ENCODE results near the gene RUNX2.

The RUNX2 gene

DNA sequence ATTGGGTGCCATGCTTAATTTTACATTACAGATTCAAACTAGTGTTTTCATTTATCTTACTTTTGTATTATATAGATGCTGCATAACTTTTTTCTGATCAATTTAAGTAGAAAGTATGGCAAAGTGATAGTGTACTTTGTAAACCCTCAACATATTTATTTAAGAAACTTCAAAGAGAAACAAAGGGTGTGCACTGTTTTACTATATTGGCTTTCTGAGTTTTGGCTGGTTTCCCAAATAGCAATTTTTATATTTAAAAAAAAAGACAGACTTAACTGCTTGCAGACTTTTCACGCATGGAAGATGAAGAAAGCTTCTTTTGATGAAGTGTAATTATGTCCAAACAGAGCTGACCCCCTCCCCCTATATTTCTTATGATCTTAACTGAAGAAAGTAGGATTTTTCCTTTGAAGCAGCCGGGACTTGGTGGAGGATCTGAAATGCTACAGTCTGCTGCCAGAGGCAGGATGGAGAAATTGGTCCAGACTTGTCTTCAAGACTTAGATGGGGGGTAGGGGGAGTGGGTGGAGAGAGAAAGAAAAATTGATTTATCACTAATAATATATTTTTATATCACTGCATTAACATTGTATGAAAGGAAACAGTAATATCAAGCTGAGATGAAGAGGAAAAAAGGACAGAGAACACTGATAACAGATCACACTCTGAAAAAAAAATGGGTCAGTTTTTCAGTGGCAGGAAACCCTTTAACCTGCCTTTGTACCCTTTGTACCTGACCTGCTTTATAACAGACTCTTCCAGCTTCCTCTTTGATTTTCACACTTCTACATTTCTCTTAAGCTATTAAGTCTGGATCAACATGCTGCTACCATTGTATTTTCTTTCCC is 105.6 kb downstream of the RUNX2 start:
- no peak for DNase-seq (ENCODE audit: low read depth in 2 of 2)

DNA sequence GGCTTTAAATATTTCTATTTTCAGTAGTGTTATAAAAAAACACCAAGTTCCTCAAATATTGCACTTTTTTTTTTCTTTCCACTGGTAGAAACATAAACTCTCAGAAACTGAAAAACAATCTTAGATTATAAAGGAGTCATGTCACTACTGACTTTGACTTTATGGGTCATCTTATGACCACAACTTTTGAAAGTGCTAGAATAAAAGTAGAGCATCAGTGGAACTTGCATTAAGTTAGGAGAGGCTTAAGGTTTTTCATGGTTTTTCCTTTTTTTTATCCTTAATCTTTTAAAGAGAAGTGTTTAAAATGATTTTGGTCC is 106.2 kb downstream of the RUNX2 start:
- DNase-seq (ENCODE audit: low read depth in 2 of 2) = no peak

DNA sequence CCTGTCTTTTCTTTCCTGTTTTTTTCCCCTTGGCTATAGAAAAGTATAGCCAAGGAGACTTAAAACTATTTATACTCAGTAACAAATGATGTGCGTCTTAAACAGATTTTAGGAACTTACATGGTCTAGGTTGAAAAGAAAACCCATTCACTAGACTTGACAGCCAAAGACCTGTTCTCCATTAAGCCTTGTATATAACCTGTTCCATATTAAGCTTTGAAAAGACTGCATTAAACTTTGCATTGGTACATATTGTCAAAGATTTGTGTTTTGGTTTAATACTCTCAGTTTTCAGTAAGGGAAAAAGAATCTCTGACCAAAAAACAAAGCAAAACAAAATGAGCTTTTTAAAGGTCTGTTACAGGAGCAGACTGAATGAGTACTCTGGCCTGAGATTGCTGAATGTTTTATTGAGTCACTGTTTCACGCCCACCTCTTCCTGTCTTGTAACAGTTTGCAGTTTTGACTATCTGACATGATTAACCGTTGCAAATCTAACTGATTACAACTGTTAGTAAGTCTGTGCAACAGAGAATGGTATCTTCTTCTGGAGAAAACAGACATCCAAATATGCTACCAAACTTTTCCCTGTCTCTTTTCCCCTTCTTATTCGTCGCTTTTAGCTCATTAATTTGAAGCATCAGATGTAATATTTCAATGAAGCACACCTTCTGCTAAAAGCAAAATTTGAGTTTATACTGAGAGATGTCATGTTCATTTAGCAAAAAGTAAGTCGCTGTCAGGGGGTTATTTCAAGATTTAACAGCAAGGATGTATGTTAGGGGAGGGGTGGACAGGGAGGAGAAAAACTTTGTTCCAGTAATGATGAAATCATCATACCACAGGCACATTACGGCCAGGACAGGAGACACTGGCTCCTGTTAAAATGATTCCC is 108.7 kb downstream of the RUNX2 start:
- DNase-seq (ENCODE audit: low read depth in 2 of 2) = no peak

- DNase-seq (ENCODE audit: low read depth in 2 of 2) = no peak
Observed at GRCh38 chr6:45437439-45437815, 109.3 kb downstream of the RUNX2 start.

- no peak for DNase-seq (ENCODE audit: low read depth in 2 of 2)
Observed at GRCh38 chr6:45438151-45438550, 110.0 kb downstream of the RUNX2 start.

GRCh38 chr6:45438849-45439406 is 110.8 kb downstream of the RUNX2 start:
- no peak for DNase-seq (ENCODE audit: low read depth in 2 of 2)

DNA sequence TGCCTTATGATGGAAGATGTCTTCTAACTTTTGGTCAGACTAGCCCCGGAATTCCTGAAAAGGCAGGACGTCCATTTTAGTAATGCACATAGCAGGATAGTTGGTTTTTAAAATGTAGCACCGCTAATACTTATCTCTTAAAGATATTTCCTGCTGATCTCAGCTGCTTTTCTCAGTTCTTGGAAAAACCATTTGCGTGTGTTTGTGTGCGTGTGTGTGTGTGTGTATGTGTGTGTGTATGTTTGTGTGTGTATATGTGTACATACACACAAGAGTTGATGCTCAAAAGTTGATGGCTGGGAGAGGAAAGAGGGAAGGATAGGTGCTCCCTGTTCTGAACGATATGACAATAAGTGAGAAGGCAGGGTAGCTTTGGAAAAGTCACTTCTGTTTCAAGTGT is 111.3 kb downstream of the RUNX2 start:
- no peak for DNase-seq (ENCODE audit: low read depth in 2 of 2)

DNA sequence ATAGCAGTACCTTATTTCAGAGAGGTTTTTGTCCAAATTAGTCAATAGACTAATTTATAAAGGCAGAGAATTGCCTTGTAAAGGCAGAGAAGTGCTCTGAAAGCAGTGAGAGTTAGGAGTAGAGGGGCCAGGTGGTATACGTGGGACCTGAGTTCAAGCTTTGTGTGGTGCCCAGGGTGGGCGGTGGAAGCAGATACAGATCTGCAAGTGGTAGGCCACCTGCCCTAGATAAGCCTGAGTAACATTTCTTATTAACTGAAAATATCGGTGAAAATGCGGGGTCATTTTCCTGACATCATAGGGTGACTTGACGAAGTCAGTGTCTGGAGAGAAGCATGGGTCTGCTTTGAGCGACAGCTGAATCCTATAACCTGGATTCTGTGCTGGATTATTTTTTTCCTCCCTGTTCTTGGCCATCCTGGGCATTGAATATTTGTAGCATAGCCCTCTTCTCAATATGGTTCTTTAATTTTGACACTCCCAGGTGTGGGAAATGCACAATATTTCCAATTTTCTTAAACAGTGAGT is 111.8 kb downstream of the RUNX2 start:
- DNase-seq (ENCODE audit: low read depth in 2 of 2) = no peak

GRCh38 chr6:45441851-45442453 is 113.8 kb downstream of the RUNX2 start:
- DNase-seq (ENCODE audit: low read depth in 2 of 2) = no peak

- no peak for DNase-seq (ENCODE audit: low read depth in 2 of 2)
Observed at GRCh38 chr6:45442716-45443115, 114.6 kb downstream of the RUNX2 start.

DNA sequence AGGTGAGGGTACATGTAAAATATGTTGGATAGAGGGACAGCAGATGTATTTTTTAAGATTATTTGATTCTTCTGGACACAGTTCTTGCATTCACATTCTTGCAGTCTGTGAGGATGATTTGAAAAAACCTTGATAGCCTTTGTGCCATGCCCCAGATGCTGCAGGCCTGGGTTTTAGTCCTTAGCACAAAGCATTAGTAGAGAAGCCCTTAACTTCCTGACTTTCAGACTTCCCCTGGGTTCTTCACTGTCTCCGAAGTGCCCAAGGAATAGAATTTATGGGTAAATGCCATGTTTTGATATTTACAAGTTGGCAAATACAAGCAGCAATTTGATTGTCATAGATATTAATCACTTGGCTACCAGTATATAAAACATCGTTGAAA is 117.2 kb downstream of the RUNX2 start:
- DNase-seq (ENCODE audit: low read depth in 2 of 2) = no peak

DNA sequence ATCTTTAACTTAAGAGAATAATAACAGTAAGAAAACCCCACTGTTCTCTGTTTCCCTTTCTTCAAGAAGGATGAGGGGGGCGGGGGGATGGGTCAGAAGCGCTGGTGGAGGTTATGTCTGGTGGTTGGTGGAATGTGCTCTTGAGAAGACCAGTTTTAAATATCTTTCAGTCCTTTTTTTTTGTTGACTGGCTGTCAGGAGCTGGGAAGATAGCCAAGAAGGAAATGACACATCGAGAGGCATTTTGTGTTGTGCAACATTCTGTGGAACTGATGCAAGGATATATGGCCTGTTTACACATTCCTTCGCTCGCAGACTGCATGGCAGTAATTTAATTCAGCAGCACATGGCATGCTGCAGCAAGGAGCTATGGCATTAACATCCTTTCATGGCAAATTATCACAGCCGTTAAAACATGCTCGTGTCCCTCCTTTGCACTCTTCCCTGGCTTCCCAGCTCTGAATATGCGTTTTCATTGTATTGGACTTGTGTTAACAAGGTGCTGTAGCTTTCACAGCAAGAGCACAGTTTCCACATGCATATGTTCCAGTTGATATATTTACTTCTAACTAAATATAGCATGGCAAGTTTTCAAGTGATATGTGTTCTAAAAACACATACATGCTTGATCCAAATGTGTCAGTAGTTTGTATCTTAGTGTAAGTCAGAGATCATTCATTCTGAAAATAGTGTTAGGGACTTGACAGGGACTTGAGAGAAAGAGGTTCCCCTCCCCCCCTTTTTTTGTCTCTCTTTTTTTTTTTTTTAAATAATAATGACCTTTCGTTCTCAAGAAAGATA is 117.8 kb downstream of the RUNX2 start:
- no peak for DNase-seq (ENCODE audit: low read depth in 2 of 2)

GRCh38 chr6:45447005-45447404 is 118.9 kb downstream of the RUNX2 start:
- DNase-seq (ENCODE audit: low read depth in 2 of 2) = no peak

GRCh38 chr6:45447716-45448115 is 119.6 kb downstream of the RUNX2 start:
- DNase-seq (ENCODE audit: low read depth in 2 of 2) = no peak

GRCh38 chr6:45448417-45449389 is 120.6 kb downstream of the RUNX2 start:
- DNase-seq (ENCODE audit: low read depth in 2 of 2) = no peak

DNA sequence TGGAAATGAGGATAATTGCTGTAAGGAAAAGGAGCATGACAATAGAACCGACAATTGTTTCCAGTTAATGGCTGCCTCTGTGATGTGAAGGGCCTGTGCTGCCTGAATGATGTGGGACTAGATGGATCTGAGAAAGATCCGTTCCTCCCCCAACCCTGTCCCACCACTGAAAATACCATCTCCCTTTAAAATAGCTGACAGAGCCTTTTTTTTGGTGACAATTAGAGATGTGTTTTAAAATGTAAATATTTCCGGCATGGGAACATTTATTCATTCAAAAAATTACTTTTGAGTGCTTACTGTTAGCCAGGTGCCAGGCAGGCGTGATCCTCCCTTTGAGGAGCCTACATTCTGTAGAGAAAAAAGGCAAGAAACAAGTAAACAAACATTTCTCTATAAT is 122.0 kb downstream of the RUNX2 start:
- no peak for DNase-seq (ENCODE audit: low read depth in 2 of 2)

GRCh38 chr6:45450831-45451230 is 122.7 kb downstream of the RUNX2 start:
- DNase-seq (ENCODE audit: low read depth in 2 of 2) = no peak

GRCh38 chr6:45454008-45454911 is 126.1 kb downstream of the RUNX2 start:
- DNase-seq (ENCODE audit: low read depth in 2 of 2) = no peak

GRCh38 chr6:45455408-45455807 is 127.3 kb downstream of the RUNX2 start:
- DNase-seq (ENCODE audit: low read depth in 2 of 2) = no peak
